ENCODE results near the gene HS6ST2. TPM values are rescaled to one million over a fixed set of nuclear protein-coding genes. Genes with fewer than 3 reads are reported as not detected.

Gene HS6ST2
- total RNA-seq, 4 donors from 2014 or later = 0.14 to 1.1 TPM; not detected in 2

- H3K4me3 ChIP-seq = no peak overlapping the region
- H3K27ac ChIP-seq = no peak overlapping the region
- intact Hi-C loops (cut with DNase I; ENCODE audit: low total_unique reads) = no loop called here
- in situ Hi-C loops (cut with MboI; ENCODE audit: low pct_ligation_motif_present in 1 of 4, low pct_unique_long_range_greater_than_20kb in 1 of 4, low sequenced_read_pairs in 3 of 4) = no loop called here
- H3K4me1 ChIP-seq = no peaks in the 10 kb centered on the region
- no peaks in the 10 kb centered on the region for H3K36me3 ChIP-seq
- H3K9me3 ChIP-seq = no peaks in the 10 kb centered on the region
- no peak for DNase-seq
- 17 to 61% methylated on average over 1 to 5 of the region's 5 CpGs for WGBS, 2 donors (ENCODE audit: low coverage in 1 of 2)
- no peaks in the 10 kb centered on the region for H3K27me3 ChIP-seq
- TF ChIP-seq POLR2A (IDR thresholded peaks at IDR 0.05) (no peak), CTCF (IDR thresholded peaks at IDR 0.05) (no peak), POLR2AphosphoS5 (IDR thresholded peaks at IDR 0.05) (no peak), EP300 (IDR thresholded peaks at IDR 0.05; ENCODE audit: low read depth) (no peak)
Measured at GRCh38 chrX:132774010-132774714, 184.3 kb downstream of the HS6ST2 start.

GRCh38 chrX:132769609-132770008 lies 188.8 kb downstream of the HS6ST2 start:
- H3K27ac ChIP-seq = no peak overlapping the region
- H3K9me3 ChIP-seq = no peaks in the 10 kb centered on the region
- no peak overlapping the region for H3K4me3 ChIP-seq
- in situ Hi-C loops (cut with MboI; ENCODE audit: low pct_ligation_motif_present in 1 of 4, low pct_unique_long_range_greater_than_20kb in 1 of 4, low sequenced_read_pairs in 3 of 4) (no loop called here), intact Hi-C loops (cut with DNase I; ENCODE audit: low total_unique reads) (no loop called here)
- DNase-seq = no peak
- no peaks in the 10 kb centered on the region for H3K36me3 ChIP-seq
- H3K4me1 ChIP-seq = no peaks in the 10 kb centered on the region
- no peak for TF ChIP-seq EP300 (IDR thresholded peaks at IDR 0.05; ENCODE audit: low read depth)
- no peak for TF ChIP-seq POLR2A (IDR thresholded peaks at IDR 0.05)
- TF ChIP-seq POLR2AphosphoS5 (IDR thresholded peaks at IDR 0.05) = no peak
- TF ChIP-seq CTCF (IDR thresholded peaks at IDR 0.05) = no peak
- WGBS, 2 donors (ENCODE audit: low coverage in 1 of 2) = 77 to 82% methylated on average over 2 to 7 of the region's 7 CpGs
- H3K27me3 ChIP-seq = no peaks in the 10 kb centered on the region

GRCh38 chrX:132766452-132766851 lies 192.0 kb downstream of the HS6ST2 start:
- H3K27ac ChIP-seq = no peak overlapping the region
- no peaks in the 10 kb centered on the region for H3K27me3 ChIP-seq
- intact Hi-C loops (cut with DNase I; ENCODE audit: low total_unique reads) = no loop called here
- H3K36me3 ChIP-seq = no peaks in the 10 kb centered on the region
- no peak for DNase-seq
- 77% methylated on average over 1 of the region's 1 CpG; no CpG with 5 or more reads in 1 of the 2 donors for WGBS, 2 donors (ENCODE audit: low coverage in 1 of 2)
- no peaks in the 10 kb centered on the region for H3K9me3 ChIP-seq
- in situ Hi-C loops (cut with MboI; ENCODE audit: low pct_ligation_motif_present in 1 of 4, low pct_unique_long_range_greater_than_20kb in 1 of 4, low sequenced_read_pairs in 3 of 4) = no loop called here
- H3K4me1 ChIP-seq = no peaks in the 10 kb centered on the region
- TF ChIP-seq POLR2AphosphoS5 (IDR thresholded peaks at IDR 0.05) (no peak), EP300 (IDR thresholded peaks at IDR 0.05; ENCODE audit: low read depth) (no peak)
- H3K4me3 ChIP-seq = no peak overlapping the region

- intact Hi-C loops (cut with DNase I; ENCODE audit: low total_unique reads) (no loop called here), in situ Hi-C loops (cut with MboI; ENCODE audit: low pct_ligation_motif_present in 1 of 4, low pct_unique_long_range_greater_than_20kb in 1 of 4, low sequenced_read_pairs in 3 of 4) (no loop called here)
- Histone ChIP-seq H3K4me1 (no peaks in the 10 kb centered on the region), H3K36me3 (no peaks in the 10 kb centered on the region), H3K4me3 (no peak overlapping the region), H3K9me3 (no peaks in the 10 kb centered on the region), H3K27me3 (no peaks in the 10 kb centered on the region), H3K27ac (no peak overlapping the region)
- no peak for TF ChIP-seq POLR2A (IDR thresholded peaks at IDR 0.05)
- no peak for TF ChIP-seq EP300 (IDR thresholded peaks at IDR 0.05; ENCODE audit: low read depth)
- DNase-seq = no peak
- 33 to 52% methylated on average over 1 to 3 of the region's 3 CpGs for WGBS, 2 donors (ENCODE audit: low coverage in 1 of 2)
Measured at GRCh38 chrX:132763528-132763927, 194.9 kb downstream of the HS6ST2 start.

GRCh38 chrX:132758759-132759158 lies 199.7 kb downstream of the HS6ST2 start:
- intact Hi-C loops (cut with DNase I; ENCODE audit: low total_unique reads) (no loop called here), in situ Hi-C loops (cut with MboI; ENCODE audit: low pct_ligation_motif_present in 1 of 4, low pct_unique_long_range_greater_than_20kb in 1 of 4, low sequenced_read_pairs in 3 of 4) (no loop called here)
- Histone ChIP-seq H3K27ac (no peak overlapping the region), H3K27me3 (no peaks in the 10 kb centered on the region), H3K9me3 (no peaks in the 10 kb centered on the region), H3K4me1 (no peaks in the 10 kb centered on the region), H3K36me3 (no peaks in the 10 kb centered on the region), H3K4me3 (no peak overlapping the region)
- WGBS, 2 donors (ENCODE audit: low coverage in 1 of 2) = 47 to 56% methylated on average over 3 to 4 of the region's 4 CpGs
- TF ChIP-seq CTCF (IDR thresholded peaks at IDR 0.05) (no peak), EP300 (IDR thresholded peaks at IDR 0.05; ENCODE audit: low read depth) (no peak), POLR2A (IDR thresholded peaks at IDR 0.05) (no peak), POLR2AphosphoS5 (IDR thresholded peaks at IDR 0.05) (no peak)
- no peak for DNase-seq
